Measurements from ENCODE around the gene DMRT3.
"Not testable (repeated sequence)": the region's sequence is repeated elsewhere in the genome, so short reads cannot be mapped to it uniquely, and the experiment has no call there.

DMRT3 gene

DNA sequence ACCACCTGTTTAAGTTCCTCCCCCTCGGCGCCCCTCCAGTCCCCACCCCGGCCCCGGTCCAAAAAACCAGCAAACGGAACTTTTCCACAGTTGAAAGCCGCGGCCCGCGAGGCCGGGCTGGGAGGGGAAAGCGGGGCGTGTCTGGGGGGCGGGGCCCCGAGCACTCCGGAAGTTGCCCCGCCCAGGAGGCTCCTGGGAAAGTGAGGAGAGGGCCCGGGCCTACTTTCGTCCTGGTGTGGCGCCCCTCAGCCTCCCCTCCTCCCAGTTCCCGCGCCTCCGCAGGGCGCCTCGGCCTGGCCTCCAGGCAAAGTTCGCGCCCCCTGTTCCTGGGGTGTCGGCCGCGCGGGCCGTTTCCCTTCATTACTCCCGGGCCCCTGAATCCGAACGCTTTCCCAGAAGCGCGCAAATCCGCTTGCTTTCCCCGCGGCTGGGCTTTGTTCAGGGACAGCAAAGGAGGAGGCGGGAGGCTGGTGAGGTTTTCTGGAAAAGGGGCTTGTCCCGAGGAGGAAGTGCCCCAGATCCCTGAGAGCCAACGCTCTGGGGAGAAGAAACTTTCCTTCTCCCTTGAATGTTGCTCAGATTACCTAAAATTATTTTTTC, 4.5 kb upstream of the DMRT3 start:
- DNase-seq, result no peak

DNA sequence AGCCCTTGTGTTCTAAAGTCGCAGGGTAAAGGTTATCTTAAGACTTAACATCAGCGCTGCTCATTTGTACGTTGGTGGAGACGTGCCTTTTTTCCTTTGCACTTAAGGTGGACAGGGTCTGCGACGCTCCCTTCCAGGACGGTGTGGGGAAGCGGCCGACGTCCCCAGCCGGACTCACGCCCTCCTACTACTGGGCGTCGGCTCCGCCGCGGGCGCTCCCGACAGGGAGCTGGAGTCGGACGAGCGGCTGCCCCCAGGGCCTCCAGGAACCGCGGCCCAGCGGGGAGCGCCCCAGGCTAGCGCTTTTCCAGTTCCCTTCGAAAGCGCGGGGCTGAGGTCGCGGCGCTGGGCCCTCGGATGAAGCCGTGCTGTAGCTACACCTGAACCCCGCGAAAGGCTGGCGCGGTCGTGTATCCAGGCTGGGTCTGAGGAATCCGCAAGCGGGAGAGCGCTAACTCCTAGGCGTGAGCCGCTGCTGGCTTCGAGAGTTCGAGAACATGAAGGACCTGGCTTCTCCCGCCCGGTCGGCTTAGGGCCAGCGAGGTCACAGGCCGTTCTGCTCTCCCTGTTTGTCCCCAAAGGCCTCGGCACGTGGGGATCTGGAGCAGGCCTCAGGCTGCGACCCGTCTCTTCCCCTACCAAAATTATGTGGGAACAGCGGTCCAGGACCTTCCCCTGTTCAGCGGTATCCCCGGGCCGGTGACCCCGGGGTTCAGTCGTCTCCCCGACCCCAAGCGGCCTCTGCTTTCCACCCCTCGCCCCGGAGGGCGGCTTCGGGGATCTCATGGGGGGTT, 3.8 kb upstream of the DMRT3 start:
- no peak for DNase-seq

DNA sequence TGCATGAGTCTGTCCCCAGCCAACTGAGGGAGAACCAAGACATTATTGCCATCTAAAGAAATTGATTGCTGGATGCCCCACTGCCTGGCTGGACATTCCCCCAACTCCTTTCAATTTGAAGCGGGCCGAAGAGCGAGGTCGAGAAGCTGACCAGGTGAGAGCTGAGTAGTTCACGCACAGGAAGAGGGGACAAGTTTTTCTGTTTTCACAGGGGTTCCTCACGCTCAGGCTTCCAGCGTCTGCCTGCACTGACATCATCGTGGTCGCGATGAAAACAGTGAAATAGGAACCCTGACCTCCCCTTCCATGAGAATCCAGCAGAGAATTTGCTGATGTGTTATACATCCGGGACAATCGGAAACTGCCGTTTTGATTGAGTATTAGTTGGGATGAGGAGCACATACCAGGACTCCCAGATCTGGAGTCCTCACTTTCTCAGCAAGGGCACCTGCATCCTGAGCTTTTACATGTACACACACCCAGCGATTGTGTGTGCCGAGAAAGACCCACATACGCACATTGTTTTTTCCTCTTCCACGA, 3.1 kb upstream of the DMRT3 start:
- no peak for DNase-seq

GRCh38 chr9:974031-974995, 2.1 kb upstream of the DMRT3 start:
- DNase-seq, result no peak

DNA sequence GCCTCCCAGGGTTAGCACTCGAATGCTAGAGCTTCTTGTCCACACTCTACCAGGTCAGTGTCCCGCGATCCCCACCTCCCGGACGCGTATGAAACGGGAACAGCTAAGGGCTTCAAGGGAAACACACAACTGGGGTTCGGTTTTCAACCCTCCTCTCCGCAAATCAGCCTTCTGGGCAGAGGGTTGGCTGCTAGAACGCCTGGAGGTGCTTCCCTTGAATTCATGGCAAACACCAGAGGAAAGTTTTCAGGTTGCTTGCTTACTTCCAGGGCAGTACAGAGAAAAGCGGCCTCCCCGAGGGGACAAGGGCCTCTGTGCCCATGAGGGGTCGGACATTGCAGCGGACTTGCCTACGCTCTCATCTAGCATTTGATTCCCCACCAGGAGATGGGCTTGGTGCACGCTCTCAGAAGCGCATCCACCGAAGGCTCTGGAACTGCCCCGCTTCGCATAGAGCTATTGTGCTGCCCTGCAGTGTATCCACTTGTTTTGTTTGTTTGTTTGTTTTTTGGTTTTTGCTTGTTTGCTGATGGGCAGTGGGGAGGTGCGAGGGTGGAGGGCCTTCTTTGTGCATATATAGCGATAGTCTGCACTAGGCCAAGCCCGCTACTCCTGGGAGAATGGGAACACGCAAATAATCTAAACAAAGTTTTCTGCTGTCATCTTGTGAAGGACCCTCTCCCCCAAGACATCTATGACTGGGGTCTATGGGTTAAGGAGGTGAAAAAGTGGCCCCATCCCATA, 1.3 kb upstream of the DMRT3 start:
- no peak for DNase-seq

GRCh38 chr9:975740-976257, 656 bp upstream of the DMRT3 start:
- DNase-seq, result no peak

GRCh38 chr9:976943-977837, 735 bp downstream of the DMRT3 start:
- no peak for DNase-seq

GRCh38 chr9:977838-978830, 1.7 kb downstream of the DMRT3 start:
- no peak for DNase-seq

DNA sequence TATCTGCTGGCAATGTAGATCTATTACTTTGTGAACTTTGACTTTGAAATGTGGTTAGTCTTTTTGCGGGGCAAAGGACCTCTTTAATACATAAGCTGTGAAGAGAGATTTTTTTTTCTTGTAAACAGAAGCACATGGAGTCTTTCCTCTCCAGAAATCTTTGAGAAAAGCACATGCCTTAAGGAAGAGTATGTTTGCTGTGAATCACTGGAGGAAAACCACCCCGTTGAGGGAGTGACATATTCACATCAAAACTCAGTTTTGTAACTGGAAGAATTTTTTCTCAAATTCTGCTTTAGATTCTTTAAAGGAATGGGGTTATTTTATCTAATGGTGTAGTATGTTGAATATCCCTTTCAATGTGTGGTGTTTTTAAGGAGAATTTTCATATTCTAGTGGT, 3.5 kb downstream of the DMRT3 start:
- DNase-seq, result no peak

DNA sequence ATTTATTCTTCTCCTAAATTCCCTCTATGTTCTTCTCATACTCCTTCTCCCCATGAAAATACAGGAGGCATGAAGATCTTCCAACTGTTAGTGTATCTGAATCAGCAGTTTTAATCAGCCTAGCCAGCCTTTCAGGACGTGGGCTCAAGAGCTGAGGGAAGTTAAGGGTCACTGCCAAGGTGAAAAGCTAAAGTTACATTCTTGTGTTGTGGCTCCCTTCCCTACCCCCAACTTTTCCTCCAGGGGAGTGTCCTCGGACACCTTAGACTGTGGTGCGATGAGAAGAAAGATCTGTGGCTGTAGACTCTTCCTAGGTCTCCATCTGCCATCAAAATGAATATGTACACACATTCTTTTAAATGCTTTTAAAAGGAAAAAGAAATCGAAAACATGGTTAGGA, 4.2 kb downstream of the DMRT3 start:
- no peak for DNase-seq

GRCh38 chr9:981491-981898, 5.0 kb downstream of the DMRT3 start:
- no peak for DNase-seq

- DNase-seq, result peak; percentile 14
Measured at GRCh38 chr9:982394-983230, 6.2 kb downstream of the DMRT3 start.

- no peak for DNase-seq
Measured at GRCh38 chr9:994005-994404, 17.6 kb downstream of the DMRT3 start.

DNA sequence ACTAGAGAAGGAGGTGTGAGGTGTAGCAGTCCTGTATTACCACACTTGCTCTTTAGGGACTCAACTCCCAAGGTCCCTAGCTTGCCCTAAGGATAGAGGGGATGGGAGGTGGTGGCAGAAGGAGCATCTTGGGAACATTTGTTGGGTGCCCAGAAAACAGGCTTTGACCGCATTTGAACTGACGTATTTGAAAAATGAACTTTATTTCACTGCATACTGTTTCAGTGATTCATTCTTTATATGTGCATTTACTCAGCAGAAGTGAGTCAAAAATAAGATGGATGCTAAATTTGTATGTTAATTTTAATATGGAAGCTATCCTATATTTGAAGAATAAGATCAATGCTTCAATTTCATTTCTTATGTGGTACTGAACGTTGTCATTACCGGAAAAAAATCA, 18.7 kb downstream of the DMRT3 start:
- DNase-seq, result peak; percentile 70

DNA sequence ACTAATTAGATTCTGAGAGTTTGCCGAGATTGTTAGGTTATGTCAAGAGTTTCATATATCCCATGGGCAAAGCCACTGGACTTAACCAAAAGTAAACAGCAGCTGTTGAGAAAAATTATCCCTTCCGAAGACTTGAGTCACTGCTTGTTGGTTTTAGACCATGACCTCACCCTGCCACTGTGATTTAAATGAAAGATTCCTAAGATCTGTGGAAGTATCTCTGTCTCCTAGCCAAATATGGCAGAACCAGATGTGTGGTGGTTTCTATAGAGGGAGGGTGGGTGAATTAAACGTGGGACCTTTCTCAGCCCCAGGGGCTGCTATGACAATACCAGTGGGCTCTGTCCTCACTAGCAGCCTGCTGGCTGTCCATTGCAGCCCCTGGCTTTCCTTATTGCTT, 19.3 kb downstream of the DMRT3 start:
- DNase-seq, result peak; percentile 94

- not testable (repeated sequence) for DNase-seq
Measured at GRCh38 chr9:998299-999110, 22.1 kb downstream of the DMRT3 start.

GRCh38 chr9:1001838-1002237, 25.4 kb downstream of the DMRT3 start:
- DNase-seq, result peak; percentile 28

GRCh38 chr9:1002678-1003077, 26.2 kb downstream of the DMRT3 start:
- no peak for DNase-seq

Data from HCEC 1CT (cell line).